ENCODE data around the gene GRM7. TPM values are rescaled to one million over a fixed set of nuclear protein-coding genes. Genes with fewer than 3 reads are reported as not detected.

The GRM7 gene
- total and polyA plus RNA-seq, 2 donors (not counting 1 experiment from before 2014, with no cell fraction given): not detected

DNA sequence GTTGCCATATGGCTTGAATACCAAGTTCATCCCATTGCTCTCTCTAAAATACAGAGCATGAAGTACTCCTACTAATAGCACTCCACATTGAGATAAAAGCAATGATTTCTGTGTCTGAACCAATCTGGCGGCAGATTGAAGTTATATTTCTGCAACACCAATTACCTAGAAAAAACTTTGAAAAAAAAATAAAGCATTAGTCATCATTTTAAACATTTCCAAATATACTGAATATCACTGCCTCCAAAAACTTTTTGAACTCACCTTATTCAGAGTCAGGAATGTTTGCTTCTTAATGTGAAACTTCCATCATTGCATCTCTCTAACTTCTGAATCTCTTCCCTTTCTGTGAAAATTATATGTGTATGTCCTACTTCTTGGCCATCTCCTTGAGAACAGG, 540.5 kb downstream of the GRM7 start:
- no peaks in the 10 kb centered on the region for H3K79me2 ChIP-seq (ENCODE audit: control insufficient read depth, insufficient read depth, low read length)
- TF ChIP-seq, protein P1, sequence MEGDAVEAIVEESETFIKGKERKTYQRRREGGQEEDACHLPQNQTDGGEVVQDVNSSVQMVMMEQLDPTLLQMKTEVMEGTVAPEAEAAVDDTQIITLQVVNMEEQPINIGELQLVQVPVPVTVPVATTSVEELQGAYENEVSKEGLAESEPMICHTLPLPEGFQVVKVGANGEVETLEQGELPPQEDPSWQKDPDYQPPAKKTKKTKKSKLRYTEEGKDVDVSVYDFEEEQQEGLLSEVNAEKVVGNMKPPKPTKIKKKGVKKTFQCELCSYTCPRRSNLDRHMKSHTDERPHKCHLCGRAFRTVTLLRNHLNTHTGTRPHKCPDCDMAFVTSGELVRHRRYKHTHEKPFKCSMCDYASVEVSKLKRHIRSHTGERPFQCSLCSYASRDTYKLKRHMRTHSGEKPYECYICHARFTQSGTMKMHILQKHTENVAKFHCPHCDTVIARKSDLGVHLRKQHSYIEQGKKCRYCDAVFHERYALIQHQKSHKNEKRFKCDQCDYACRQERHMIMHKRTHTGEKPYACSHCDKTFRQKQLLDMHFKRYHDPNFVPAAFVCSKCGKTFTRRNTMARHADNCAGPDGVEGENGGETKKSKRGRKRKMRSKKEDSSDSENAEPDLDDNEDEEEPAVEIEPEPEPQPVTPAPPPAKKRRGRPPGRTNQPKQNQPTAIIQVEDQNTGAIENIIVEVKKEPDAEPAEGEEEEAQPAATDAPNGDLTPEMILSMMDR (conservative IDR thresholded peaks at IDR 0.05 in 1 of 2, IDR thresholded peaks at IDR 0.05 in 1 of 2; ENCODE audit: low read depth in 1 of 2, low read length in 2 of 2): no peak
- no peak for TF ChIP-seq EZH2 (IDR thresholded peaks at IDR 0.05; ENCODE audit: low read length, missing control alignments)

DNA sequence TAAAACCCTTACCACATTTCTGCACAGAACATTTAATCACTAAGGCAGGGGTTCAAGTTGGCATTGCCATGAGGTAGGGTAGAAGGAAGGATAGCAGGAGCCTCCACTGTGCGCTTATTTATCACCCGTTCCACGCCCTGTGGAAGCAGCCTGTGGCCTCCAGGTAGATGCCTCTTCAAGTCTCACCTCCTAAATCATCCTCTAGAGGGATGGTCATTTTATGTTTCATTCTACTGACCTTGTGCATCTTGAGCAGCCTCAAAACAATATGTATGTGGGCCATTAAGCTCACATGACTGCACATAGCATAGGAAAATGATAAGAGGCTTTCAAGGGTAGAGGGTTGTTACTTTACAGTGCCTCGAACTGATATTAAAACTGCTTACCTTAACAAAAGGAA, 546.2 kb downstream of the GRM7 start:
- Histone ChIP-seq H3K9ac (ENCODE audit: insufficient read depth, low read length) (no peak overlapping the region), H3K4me2 (ENCODE audit: extremely low read depth, insufficient read depth, low read length) (no peak overlapping the region), H3K36me3 (ENCODE audit: control insufficient read depth, insufficient read depth, low read length) (no peaks in the 10 kb centered on the region), H3K27me3 (ENCODE audit: control insufficient read depth, insufficient read depth, low read length) (no peaks in the 10 kb centered on the region), H3K4me3 (replicated peaks in 1 of 4; ENCODE audit: control extremely low read depth in 1 of 4, insufficient read depth in 1 of 4, low read depth in 3 of 4, low read length in 4 of 4) (no peak overlapping the region), H2AFZ (ENCODE audit: low read length) (no peak overlapping the region), H4K20me1 (ENCODE audit: control insufficient read depth, extremely low read depth, insufficient read depth, low read length) (no peaks in the 10 kb centered on the region), H3K4me1 (ENCODE audit: control insufficient read depth, extremely low read depth, insufficient read depth, low read length) (no peaks in the 10 kb centered on the region), H3K79me2 (ENCODE audit: control insufficient read depth, insufficient read depth, low read length) (no peaks in the 10 kb centered on the region), H3K9me3 (ENCODE audit: control insufficient read depth, insufficient read depth, low read depth, low read length) (no peaks in the 10 kb centered on the region), H3K27ac (ENCODE audit: insufficient read depth, low read length) (no peak overlapping the region)
- TF ChIP-seq, protein P1 (conservative IDR thresholded peaks at IDR 0.05 in 1 of 2, IDR thresholded peaks at IDR 0.05 in 1 of 2; ENCODE audit: low read depth in 1 of 2, low read length in 2 of 2): no peak
- no peak for TF ChIP-seq EZH2 (IDR thresholded peaks at IDR 0.05; ENCODE audit: low read length, missing control alignments)
- no peak for DNase-seq (ENCODE audit: low read depth in 2 of 2)

More for the DNA sequence above, 540.5 kb downstream of the GRM7 start:
- no peak overlapping the region for H3K4me3 ChIP-seq (replicated peaks in 1 of 4; ENCODE audit: control extremely low read depth in 1 of 4, insufficient read depth in 1 of 4, low read depth in 3 of 4, low read length in 4 of 4)
- DNase-seq (ENCODE audit: low read depth in 2 of 2): no peak
- H3K27me3 ChIP-seq (ENCODE audit: control insufficient read depth, insufficient read depth, low read length): no peaks in the 10 kb centered on the region
- no peaks in the 10 kb centered on the region for H3K36me3 ChIP-seq (ENCODE audit: control insufficient read depth, insufficient read depth, low read length)
- no peaks in the 10 kb centered on the region for H3K9me3 ChIP-seq (ENCODE audit: control insufficient read depth, insufficient read depth, low read depth, low read length)
- H3K27ac ChIP-seq (ENCODE audit: insufficient read depth, low read length): no peak overlapping the region
- H3K9ac ChIP-seq (ENCODE audit: insufficient read depth, low read length): no peak overlapping the region
- H4K20me1 ChIP-seq (ENCODE audit: control insufficient read depth, extremely low read depth, insufficient read depth, low read length): no peaks in the 10 kb centered on the region
- H3K4me1 ChIP-seq (ENCODE audit: control insufficient read depth, extremely low read depth, insufficient read depth, low read length): no peaks in the 10 kb centered on the region
- no peak overlapping the region for H3K4me2 ChIP-seq (ENCODE audit: extremely low read depth, insufficient read depth, low read length)
- no peak overlapping the region for H2AFZ ChIP-seq (ENCODE audit: low read length)

DNA sequence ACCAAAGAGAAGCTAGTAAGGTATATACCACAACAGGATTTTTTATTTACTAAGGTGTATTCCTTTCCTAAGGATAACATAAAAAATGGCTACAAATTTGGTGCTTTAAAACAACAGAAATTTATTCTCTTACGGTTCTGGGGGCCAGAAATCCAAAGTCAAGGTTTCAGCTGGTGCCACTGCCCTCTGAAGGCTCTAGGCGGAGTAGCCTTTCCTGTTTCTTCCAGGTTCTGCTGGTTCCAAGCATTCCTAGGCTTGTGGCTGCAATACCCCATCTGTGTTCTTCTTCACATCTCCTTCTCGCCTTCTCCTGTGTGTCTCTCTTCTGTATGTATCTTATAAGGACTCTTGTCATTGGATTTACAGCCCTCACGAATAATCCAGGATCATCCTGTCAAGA, 549.9 kb downstream of the GRM7 start:
- Histone ChIP-seq H3K4me1 (ENCODE audit: control insufficient read depth, extremely low read depth, insufficient read depth, low read length) (no peaks in the 10 kb centered on the region), H3K79me2 (ENCODE audit: control insufficient read depth, insufficient read depth, low read length) (no peaks in the 10 kb centered on the region), H3K4me2 (ENCODE audit: extremely low read depth, insufficient read depth, low read length) (no peak overlapping the region), H4K20me1 (ENCODE audit: control insufficient read depth, extremely low read depth, insufficient read depth, low read length) (no peaks in the 10 kb centered on the region), H3K9ac (ENCODE audit: insufficient read depth, low read length) (no peak overlapping the region), H3K4me3 (replicated peaks in 1 of 4; ENCODE audit: control extremely low read depth in 1 of 4, insufficient read depth in 1 of 4, low read depth in 3 of 4, low read length in 4 of 4) (no peak overlapping the region), H3K9me3 (ENCODE audit: control insufficient read depth, insufficient read depth, low read depth, low read length) (no peaks in the 10 kb centered on the region), H2AFZ (ENCODE audit: low read length) (no peak overlapping the region), H3K27me3 (ENCODE audit: control insufficient read depth, insufficient read depth, low read length) (no peaks in the 10 kb centered on the region), H3K36me3 (ENCODE audit: control insufficient read depth, insufficient read depth, low read length) (no peaks in the 10 kb centered on the region), H3K27ac (ENCODE audit: insufficient read depth, low read length) (no peak overlapping the region)
- DNase-seq (ENCODE audit: low read depth in 2 of 2): no peak
- TF ChIP-seq, protein P1 (conservative IDR thresholded peaks at IDR 0.05 in 1 of 2, IDR thresholded peaks at IDR 0.05 in 1 of 2; ENCODE audit: low read depth in 1 of 2, low read length in 2 of 2): no peak
- no peak for TF ChIP-seq EZH2 (IDR thresholded peaks at IDR 0.05; ENCODE audit: low read length, missing control alignments)
